H1 (cell line): ENCODE measurements around the gene COL25A1. TPM values are rescaled to one million over a fixed set of nuclear protein-coding genes. Genes with fewer than 3 reads are reported as not detected.

Experiments used
- ATF3 ChIP-seq: IDR thresholded peaks from 2 replicates; pipeline ENCODE4 v1.6.1; 2011; ENCODE audit warnings: low read depth, mild to moderate bottlenecking, low read length; ENCODE audit not compliant: insufficient read depth
- BCL11A ChIP-seq, 2 experiments: IDR thresholded peaks; one replicate each; pipeline ENCODE4 v1.6.1; 2011; ENCODE audit warnings: low read depth in 2 of 2, low read length in 2 of 2, mild to moderate bottlenecking in 2 of 2
- CTCF ChIP-seq, 3 experiments: IDR thresholded peaks; 1 replicate in 2 of 3; 2 replicates in 1 of 3; pipeline versions ENCODE4 v1.5.1 to v1.6.1; 2011; ENCODE audit warnings: low read length in 3 of 3, mild to moderate bottlenecking in 3 of 3, inconsistent platforms in 2 of 3, low read depth in 1 of 3, moderate library complexity in 1 of 3; ENCODE audit not compliant: insufficient read depth in 1 of 3; ENCODE audit errors: control extremely low read depth in 1 of 3
- EZH2 ChIP-seq: fragments of 200-600 bp; sonication (generic); IDR thresholded peaks from 2 replicates; pipeline ENCODE4 v1.7.1; 2012; ENCODE audit warnings: low read depth, mild to moderate bottlenecking, moderate library complexity, low read length, inconsistent platforms; ENCODE audit not compliant: severe bottlenecking
- POLR2AphosphoS5 ChIP-seq: IDR thresholded peaks from 2 replicates; pipeline ENCODE4 v1.6.1; 2011; ENCODE audit warnings: low read depth, low read length
- TEAD4 ChIP-seq: IDR thresholded peaks from 2 replicates; pipeline ENCODE4 v1.6.1; 2012; ENCODE audit warnings: low read depth, low read length, inconsistent platforms, mixed read lengths
- polyA plus RNA-seq, 7 experiments: library from polyadenylated mRNA; depleted of rRNA in 3 of 7; stranded (reverse) in 5 of 7; unstranded in 2 of 7; fragments of >200 nt in 5 of 7; fragments of 200-250 nt in 2 of 7; gene quantifications; 1 replicate in 5 of 7; 2 replicates in 1 of 7; 4 replicates in 1 of 7; pipeline versions ENCODE4 v1.2.1 to v1.2.3, GENCODE V29; 2011 to 2013; ENCODE audit warnings: missing spikeins in 2 of 7, mixed read lengths in 2 of 7
- total RNA-seq: library from RNA; stranded (reverse); fragmentation: NEBNext Ultra II Directional; extraction: Animal tissue kit (Norgen Biotek cat#: 25700); gene quantifications from 2 replicates; pipeline ENCODE4 v1.2.1, GENCODE V29; 2021

COL25A1 gene
- total and polyA plus RNA-seq, 2 of the 8 experiments (the other 6 are each of a cell fraction or from before 2014, with no cell fraction given) = 1.1 to 8.3 TPM

- TF ChIP-seq CTCF (IDR thresholded peaks at IDR 0.05; ENCODE audit: control extremely low read depth in 1 of 3, insufficient read depth in 1 of 3, low read depth in 1 of 3, low read length in 3 of 3) (no peak), POLR2AphosphoS5 (no peak), EZH2 (no peak), ATF3 (no peak), TEAD4 (no peak), BCL11A (IDR thresholded peaks at IDR 0.05; ENCODE audit: low read depth in 2 of 2, low read length in 2 of 2) (no peak)
Measured at GRCh38 chr4:108901291-108901690, 401.2 kb downstream of the COL25A1 start (continued).
